Epithelial cell of esophagus (primary cell): ENCODE measurements around the gene OR1N1.

Source experiments
- DNase-seq: peaks from one replicate; pipeline ENCODE4 v3.0.0; 2010; ENCODE audit warnings: low read depth
- H3K4me3 ChIP-seq: 2 replicates; pipeline ENCODE4 v1.5.1; 2011; ENCODE audit warnings: mild to moderate bottlenecking, low read length, control low read depth
- CTCF ChIP-seq: IDR thresholded peaks from 2 replicates; pipeline ENCODE4 v1.5.1; 2011; ENCODE audit warnings: low read depth, mild to moderate bottlenecking, low read length, control low read depth, inconsistent platforms; ENCODE audit not compliant: insufficient read depth; ENCODE audit errors: missing control alignments

OR1N1 gene

GRCh38 chr9:122518226-122518625, 8.9 kb downstream of the OR1N1 start:
- TF ChIP-seq CTCF, result no peak
- DNase-seq, result no peak
- H3K4me3 ChIP-seq, result no peak overlapping the region

GRCh38 chr9:122510502-122510901, 16.6 kb downstream of the OR1N1 start, which contains the start of gene OR1J2:
Gene OR1J2, plus strand, starts transcription at chr9:122510802. Its CDS starts 0 bp downstream, at chr9:122510802.
- no peak within 1 kb of the TSS for H3K4me3 ChIP-seq
- no peak for DNase-seq
- no peak for TF ChIP-seq CTCF

GRCh38 chr9:122506964-122507363, 20.1 kb downstream of the OR1N1 start:
- DNase-seq, result no peak
- no peak for TF ChIP-seq CTCF
- H3K4me3 ChIP-seq, result no peak overlapping the region

- no peak overlapping the region for H3K4me3 ChIP-seq
- TF ChIP-seq CTCF, result peak; percentile 91
- peak; percentile 94 for DNase-seq
Measured at GRCh38 chr9:122498883-122499288, 28.2 kb downstream of the OR1N1 start.

- no peak for DNase-seq
- no peak overlapping the region for H3K4me3 ChIP-seq
- TF ChIP-seq CTCF, result no peak
Measured at GRCh38 chr9:122479062-122479461, 48.0 kb downstream of the OR1N1 start.

GRCh38 chr9:122477826-122478225, 49.3 kb downstream of the OR1N1 start, which contains the start of gene OR1J1:
Gene OR1J1, minus strand, starts transcription at chr9:122477926. Its CDS starts 0 bp downstream, at chr9:122477926.
- TF ChIP-seq CTCF, result no peak
- no peak for DNase-seq

GRCh38 chr9:122477346-122477745, 49.7 kb downstream of the OR1N1 start:
- TF ChIP-seq CTCF, result no peak
- no peak overlapping the region for H3K4me3 ChIP-seq
- DNase-seq, result no peak

More at GRCh38 chr9:122477826-122478225, 49.3 kb downstream of the OR1N1 start, which contains the start of gene OR1J1:
- H3K4me3 ChIP-seq, result no peak within 1 kb of the TSS
